Caco-2 (cell line): ENCODE measurements around the gene C10orf90. TPM values are rescaled to one million over a fixed set of nuclear protein-coding genes. Genes with fewer than 3 reads are reported as not detected.

Experiments
- BruUV-seq: library from RNA; stranded (reverse); fragments of 400-500 nt; replicated peaks from 2 replicates; lab custom pipeline; 2021; lab: Mats Ljungman, UMichigan
- CTCF ChIA-PET: fragments of 300-600 bp; sonication (Branson Sonifier 250); formaldehyde crosslinking; loops from one replicate; lab custom pipeline; 2022; ENCODE audit warnings: antibody characterized with exemption; lab: Charles Lee
- POLR2A ChIA-PET: fragments of 300-600 bp; sonication (Branson Sonifier 250); formaldehyde crosslinking; loops from one replicate; lab custom pipeline; 2022; ENCODE audit warnings: antibody characterized with exemption; lab: Charles Lee
- DNase-seq, 2 experiments: peaks; one replicate each; pipeline versions ENCODE4 v3.0.0 to v3.0.0-alpha.2; 2020 to 2022
- H3K27me3 ChIP-seq: replicated peaks from 2 replicates; pipeline ENCODE4 v1.6.0; 2011; ENCODE audit warnings: low read length; ENCODE audit not compliant: control insufficient read depth, insufficient read depth
- H3K36me3 ChIP-seq: 2 replicates; pipeline ENCODE4 v1.5.1; 2011; ENCODE audit warnings: low read length; ENCODE audit not compliant: control insufficient read depth, insufficient read depth
- H3K4me1 ChIP-seq: fragments of 250-450 bp; sonication (Bioruptor Pico); 2 replicates; pipeline ENCODE4 v1.5.1; 2020; ENCODE audit warnings: mild to moderate bottlenecking
- H3K4me3 ChIP-seq: 2 replicates; pipeline ENCODE4 v1.5.1; 2011; ENCODE audit warnings: low read depth, mild to moderate bottlenecking, control low read depth, low read length
- H3K9me3 ChIP-seq: fragments of 250-450 bp; sonication (Bioruptor Pico); 2 replicates; pipeline ENCODE4 v1.5.1; 2020; ENCODE audit warnings: mild to moderate bottlenecking, moderate library complexity
- H3K27ac Mint-ChIP-seq: one replicate; pipeline ENCODE4 v1.8.0; 2022; ENCODE audit warnings: mixed read lengths; ENCODE audit not compliant: unreplicated experiment
- H3K27me3 Mint-ChIP-seq: one replicate; pipeline ENCODE4 v1.8.0; 2022; ENCODE audit warnings: mixed read lengths; ENCODE audit not compliant: insufficient read depth, unreplicated experiment
- H3K36me3 Mint-ChIP-seq: one replicate; pipeline ENCODE4 v1.8.0; 2022; ENCODE audit warnings: mild to moderate bottlenecking, mixed read lengths; ENCODE audit not compliant: insufficient read depth, unreplicated experiment
- H3K4me1 Mint-ChIP-seq: one replicate; pipeline ENCODE4 v1.8.0; 2022; ENCODE audit warnings: low read depth, mixed read lengths; ENCODE audit not compliant: unreplicated experiment
- H3K4me3 Mint-ChIP-seq: one replicate; pipeline ENCODE4 v1.8.0; 2022; ENCODE audit warnings: mild to moderate bottlenecking, moderate library complexity, mixed read lengths; ENCODE audit not compliant: unreplicated experiment
- H3K9me3 Mint-ChIP-seq: one replicate; pipeline ENCODE4 v1.8.0; 2022; ENCODE audit warnings: mixed read lengths; ENCODE audit not compliant: unreplicated experiment
- CTCF ChIP-seq, 2 experiments: fragments of 200-600 bp in 1 of 2; IDR thresholded peaks; 1 replicate in 1 of 2; 2 replicates in 1 of 2; pipeline versions ENCODE4 v1.5.1 to v1.8.0; 2011 to 2022; ENCODE audit warnings: antibody characterized with exemption in 1 of 2, control low read depth in 1 of 2, inconsistent platforms in 1 of 2, low read depth in 1 of 2, low read length in 1 of 2, mild to moderate bottlenecking in 1 of 2, moderate library complexity in 1 of 2; ENCODE audit not compliant: insufficient read depth in 1 of 2, severe bottlenecking in 1 of 2, unreplicated experiment in 1 of 2
- intact Hi-C: fragments of 100-400 bp; cut with micrococcal nuclease; formaldehyde crosslinking; loops from one replicate; pipeline ENCODE4 v1.10.0; 2022; ENCODE audit not compliant: unreplicated experiment
- total RNA-seq: library from RNA; stranded (reverse); gene quantifications from 2 replicates; pipeline ENCODE4 v1.2.3, GENCODE V29; 2022

The C10orf90 gene
- total RNA-seq, 1 experiment from 2014 or later = not detected

GRCh38 chr10:126595160-126595559 lies 75.3 kb downstream of the C10orf90 start:
- BruUV-seq = no TSS peak
- Mint-ChIP-seq H3K4me1 (no peaks in the 10 kb centered on the region), H3K27ac (no peak overlapping the region), H3K9me3 (no peaks in the 10 kb centered on the region), H3K36me3 (no peaks in the 10 kb centered on the region), H3K27me3 (peaks cover 8% of the 10 kb centered on the region), H3K4me3 (no peak overlapping the region)
- H3K36me3 ChIP-seq = no peaks in the 10 kb centered on the region
- H3K4me3 ChIP-seq = no peak overlapping the region
- no peaks in the 10 kb centered on the region for H3K4me1 ChIP-seq
- intact Hi-C loops = loop anchor here (5.0 kb wide), 1 partner anchor 663 kb away; no protein-coding TSS in a partner anchor
- CTCF ChIA-PET = interaction anchor here (0.7 kb wide), 1 partner anchor 46 kb away, joined by 4 read pairs; no protein-coding TSS in a partner anchor
- H3K9me3 ChIP-seq = no peaks in the 10 kb centered on the region
- DNase-seq = no peak
- POLR2A ChIA-PET = no interaction called here
- no peak for TF ChIP-seq CTCF (IDR thresholded peaks at IDR 0.05; ENCODE audit: insufficient read depth in 1 of 2, low read depth in 1 of 2, low read length in 1 of 2, severe bottlenecking in 1 of 2, unreplicated experiment in 1 of 2)
- H3K27me3 ChIP-seq = no peaks in the 10 kb centered on the region

- Mint-ChIP-seq H3K9me3 (no peaks in the 10 kb centered on the region), H3K4me1 (no peaks in the 10 kb centered on the region), H3K27me3 (peaks cover 10% of the 10 kb centered on the region), H3K4me3 (no peak overlapping the region), H3K36me3 (no peaks in the 10 kb centered on the region), H3K27ac (no peak overlapping the region)
- intact Hi-C loops = no loop called here
- H3K36me3 ChIP-seq = no peaks in the 10 kb centered on the region
- no TSS peak for BruUV-seq
- no peak overlapping the region for H3K4me3 ChIP-seq
- POLR2A ChIA-PET = no interaction called here
- H3K4me1 ChIP-seq = no peaks in the 10 kb centered on the region
- DNase-seq = no peak
- CTCF ChIA-PET = no interaction called here
- TF ChIP-seq CTCF (IDR thresholded peaks at IDR 0.05; ENCODE audit: insufficient read depth in 1 of 2, low read depth in 1 of 2, low read length in 1 of 2, severe bottlenecking in 1 of 2, unreplicated experiment in 1 of 2) = no peak
- no peaks in the 10 kb centered on the region for H3K27me3 ChIP-seq
- no peaks in the 10 kb centered on the region for H3K9me3 ChIP-seq
Measured at GRCh38 chr10:126593968-126594701, 76.4 kb downstream of the C10orf90 start.

GRCh38 chr10:126592901-126593300 lies 77.6 kb downstream of the C10orf90 start:
- DNase-seq = no peak
- no peak for TF ChIP-seq CTCF (IDR thresholded peaks at IDR 0.05; ENCODE audit: insufficient read depth in 1 of 2, low read depth in 1 of 2, low read length in 1 of 2, severe bottlenecking in 1 of 2, unreplicated experiment in 1 of 2)
- Mint-ChIP-seq H3K36me3 (no peaks in the 10 kb centered on the region), H3K9me3 (no peaks in the 10 kb centered on the region), H3K27ac (no peak overlapping the region), H3K4me1 (no peaks in the 10 kb centered on the region), H3K4me3 (no peak overlapping the region), H3K27me3 (peaks cover 11% of the 10 kb centered on the region)
- Histone ChIP-seq H3K9me3 (no peaks in the 10 kb centered on the region), H3K4me1 (no peaks in the 10 kb centered on the region), H3K27me3 (no peaks in the 10 kb centered on the region; the same call in 1 of the 2 replicates), H3K36me3 (no peaks in the 10 kb centered on the region), H3K4me3 (no peak overlapping the region)
- no TSS peak for BruUV-seq
- POLR2A ChIA-PET = no interaction called here
- intact Hi-C loops = no loop called here
- CTCF ChIA-PET = no interaction called here
